ENCODE measurements around the gene TRIM33.
A peak's percentile ranks its signal among the peaks of the same experiment; 100 is the strongest.

Gene TRIM33

DNA sequence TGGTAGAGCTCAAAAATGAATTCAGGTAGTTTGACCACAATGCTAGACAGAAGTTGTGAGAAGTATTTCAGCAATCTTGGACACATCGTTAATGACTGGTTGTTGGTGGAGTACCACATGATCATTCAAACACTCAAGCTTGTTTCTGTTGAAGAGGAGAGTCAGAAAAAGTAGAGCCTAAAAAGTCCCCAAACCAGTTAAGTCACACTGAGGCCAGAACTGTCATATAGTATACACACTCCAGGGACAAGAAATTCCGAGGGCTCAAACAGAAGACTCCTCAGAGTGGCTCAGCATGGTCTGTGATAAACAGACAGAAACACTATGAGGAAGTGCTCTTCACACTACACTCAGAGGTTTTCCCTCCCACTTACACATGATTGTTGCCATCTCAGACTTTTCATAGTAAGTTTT, 5.8 kb downstream of the TRIM33 start:
- DNase-seq: peak; percentile 14 to 64 (median 46)
- POLR2A ChIA-PET: interaction anchor here (0.7 kb wide), 1 partner anchor 80 kb away, joined by 3 read pairs; no protein-coding TSS in a partner anchor
- no CpG with 5 or more reads among the region's 2 CpGs for WGBS (ENCODE audit: insufficient coverage)
- H3K27me3 ChIP-seq (replicated peaks in 2 of 5; ENCODE audit: control insufficient read depth in 4 of 5, insufficient read depth in 5 of 5, low read length in 4 of 5): no peaks in the 10 kb centered on the region
- no peaks in the 10 kb centered on the region for H3K9me3 ChIP-seq (ENCODE audit: control extremely low read depth in 1 of 5, control insufficient read depth in 4 of 5, insufficient read depth in 2 of 5, low read depth in 1 of 5, low read length in 4 of 5)
- peaks cover 0 to 15% (median 4%) of the 10 kb centered on the region in 4 experiments for H3K36me3 ChIP-seq (ENCODE audit: control insufficient read depth in 4 of 4, insufficient read depth in 4 of 4, low read length in 3 of 4)
- H3K4me1 ChIP-seq (ENCODE audit: control extremely low read depth in 1 of 4, control insufficient read depth in 4 of 4, insufficient read depth in 4 of 4, low read length in 3 of 4): peaks cover 9 to 39% (median 22%) of the 10 kb centered on the region in 4 experiments
- H3K27ac ChIP-seq (ENCODE audit: insufficient read depth in 1 of 2, low read depth in 1 of 2, low read length in 2 of 2, poor library complexity in 1 of 2, severe bottlenecking in 2 of 2): no peak overlapping the region
- CTCF ChIA-PET: no interaction called here
- H3K4me3 ChIP-seq (ENCODE audit: control insufficient read depth in 1 of 7, extremely low read depth in 1 of 7, insufficient read depth in 4 of 7, low read depth in 2 of 7, low read length in 6 of 7): no peak overlapping the region

DNA sequence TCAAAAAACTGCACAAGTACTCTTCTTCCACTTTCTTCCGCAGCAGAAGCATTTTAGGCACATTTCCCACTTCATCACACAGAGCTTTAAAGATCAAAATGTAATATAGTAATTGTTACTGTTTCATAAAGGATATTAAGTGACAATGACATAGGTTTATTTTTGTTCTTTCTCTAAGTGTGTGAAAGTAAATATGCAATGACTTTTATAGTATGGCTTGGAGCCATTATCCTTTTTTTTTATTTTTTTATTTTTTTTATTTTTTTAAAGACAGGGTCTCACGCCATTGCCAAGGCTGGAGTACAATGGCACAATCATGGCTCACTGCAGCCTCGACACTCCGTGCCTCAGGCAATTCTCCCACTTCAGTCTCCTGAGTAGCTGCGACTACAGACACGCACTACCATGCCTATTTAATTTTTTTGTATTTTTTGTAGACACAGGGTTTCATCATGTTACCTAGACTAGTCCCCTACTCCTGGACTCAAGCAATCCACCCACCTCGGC, 7.0 kb downstream of the TRIM33 start:
- WGBS (ENCODE audit: insufficient coverage): 100% methylated on average over 1 of the region's 7 CpGs
- Histone ChIP-seq H3K27ac (ENCODE audit: insufficient read depth in 1 of 2, low read depth in 1 of 2, low read length in 2 of 2, poor library complexity in 1 of 2, severe bottlenecking in 2 of 2) (no peak overlapping the region), H3K4me1 (ENCODE audit: control extremely low read depth in 1 of 4, control insufficient read depth in 4 of 4, insufficient read depth in 4 of 4, low read length in 3 of 4) (peaks cover 2 to 31% (median 13%) of the 10 kb centered on the region in 4 experiments), H3K9me3 (ENCODE audit: control extremely low read depth in 1 of 5, control insufficient read depth in 4 of 5, insufficient read depth in 2 of 5, low read depth in 1 of 5, low read length in 4 of 5) (no peaks in the 10 kb centered on the region), H3K36me3 (ENCODE audit: control insufficient read depth in 4 of 4, insufficient read depth in 4 of 4, low read length in 3 of 4) (peaks cover 0 to 15% (median 4%) of the 10 kb centered on the region in 4 experiments), H3K27me3 (replicated peaks in 2 of 5; ENCODE audit: control insufficient read depth in 4 of 5, insufficient read depth in 5 of 5, low read length in 4 of 5) (no peaks in the 10 kb centered on the region), H3K4me3 (ENCODE audit: control insufficient read depth in 1 of 7, extremely low read depth in 1 of 7, insufficient read depth in 4 of 7, low read depth in 2 of 7, low read length in 6 of 7) (no peak overlapping the region)
- DNase-seq: no peak
- ChIA-PET POLR2A (no interaction called here), CTCF (interaction anchor here (1.2 kb wide), 1 partner anchor 49 kb away, joined by 3 read pairs; no protein-coding TSS in a partner anchor)

DNA sequence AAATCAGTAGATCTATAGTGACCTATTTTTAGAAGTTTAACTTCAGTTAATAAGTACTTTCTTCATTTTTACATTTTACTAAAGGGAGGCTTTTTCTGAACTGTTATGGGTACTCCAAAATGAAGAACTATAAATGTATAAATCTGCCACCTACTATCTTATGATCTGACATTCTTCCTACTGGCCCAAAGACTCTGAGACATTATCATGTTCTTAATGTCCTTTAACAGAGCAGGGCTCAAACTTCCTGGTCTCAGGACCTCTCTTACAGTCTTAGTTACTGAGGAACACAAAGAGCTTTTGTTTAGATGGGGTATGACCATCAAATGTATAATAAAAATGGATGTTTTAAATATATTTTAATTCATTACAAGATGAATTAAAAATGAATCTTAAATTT, 8.9 kb downstream of the TRIM33 start:
- Histone ChIP-seq H3K27me3 (replicated peaks in 2 of 5; ENCODE audit: control insufficient read depth in 4 of 5, insufficient read depth in 5 of 5, low read length in 4 of 5) (no peaks in the 10 kb centered on the region), H3K36me3 (ENCODE audit: control insufficient read depth in 4 of 4, insufficient read depth in 4 of 4, low read length in 3 of 4) (peaks cover 0 to 13% (median 4%) of the 10 kb centered on the region in 4 experiments), H3K4me3 (ENCODE audit: control insufficient read depth in 1 of 7, extremely low read depth in 1 of 7, insufficient read depth in 4 of 7, low read depth in 2 of 7, low read length in 6 of 7) (no peak overlapping the region), H3K27ac (ENCODE audit: insufficient read depth in 1 of 2, low read depth in 1 of 2, low read length in 2 of 2, poor library complexity in 1 of 2, severe bottlenecking in 2 of 2) (no peak overlapping the region), H3K4me1 (ENCODE audit: control extremely low read depth in 1 of 4, control insufficient read depth in 4 of 4, insufficient read depth in 4 of 4, low read length in 3 of 4) (peaks cover 0 to 16% (median 4%) of the 10 kb centered on the region in 4 experiments), H3K9me3 (ENCODE audit: control extremely low read depth in 1 of 5, control insufficient read depth in 4 of 5, insufficient read depth in 2 of 5, low read depth in 1 of 5, low read length in 4 of 5) (no peaks in the 10 kb centered on the region)
- CTCF ChIA-PET: interaction anchor here (1.2 kb wide), 1 partner anchor 74 kb away, joined by 3 read pairs; no protein-coding TSS in a partner anchor
- POLR2A ChIA-PET: interaction anchor here (0.6 kb wide), 1 partner anchor 9 kb away, joined by 4 read pairs; the partner anchor contains the start of gene TRIM33
- no peak for DNase-seq

- H3K4me3 ChIP-seq (ENCODE audit: control insufficient read depth in 1 of 7, extremely low read depth in 1 of 7, insufficient read depth in 4 of 7, low read depth in 2 of 7, low read length in 6 of 7): no peak overlapping the region
- H3K27me3 ChIP-seq (replicated peaks in 2 of 5; ENCODE audit: control insufficient read depth in 4 of 5, insufficient read depth in 5 of 5, low read length in 4 of 5): no peaks in the 10 kb centered on the region
- DNase-seq: no peak
- H3K27ac ChIP-seq (ENCODE audit: insufficient read depth in 1 of 2, low read depth in 1 of 2, low read length in 2 of 2, poor library complexity in 1 of 2, severe bottlenecking in 2 of 2): no peak overlapping the region
- H3K9me3 ChIP-seq (ENCODE audit: control extremely low read depth in 1 of 5, control insufficient read depth in 4 of 5, insufficient read depth in 2 of 5, low read depth in 1 of 5, low read length in 4 of 5): no peaks in the 10 kb centered on the region
- H3K4me1 ChIP-seq (ENCODE audit: control extremely low read depth in 1 of 4, control insufficient read depth in 4 of 4, insufficient read depth in 4 of 4, low read length in 3 of 4): peaks cover 0 to 10% (median 3%) of the 10 kb centered on the region in 4 experiments
- peaks cover 0 to 3% (median 0%) of the 10 kb centered on the region in 4 experiments for H3K36me3 ChIP-seq (ENCODE audit: control insufficient read depth in 4 of 4, insufficient read depth in 4 of 4, low read length in 3 of 4)
- CTCF ChIA-PET: no interaction called here
- POLR2A ChIA-PET: interaction anchor here (0.7 kb wide), 1 partner anchor 196 kb away, joined by 3 read pairs; no protein-coding TSS in a partner anchor
These were observed 11.5 kb downstream of the TRIM33 start for GRCh38 chr1:114499478-114499877.

- WGBS (ENCODE audit: insufficient coverage): no CpG with 5 or more reads among the region's 1 CpG
- ChIA-PET CTCF (interaction anchor here (1.2 kb wide), 1 partner anchor 11 kb away, joined by 4 read pairs; no protein-coding TSS in a partner anchor), POLR2A (no interaction called here)
- Histone ChIP-seq H3K27ac (ENCODE audit: insufficient read depth in 1 of 2, low read depth in 1 of 2, low read length in 2 of 2, poor library complexity in 1 of 2, severe bottlenecking in 2 of 2) (no peak overlapping the region), H3K4me3 (ENCODE audit: control insufficient read depth in 1 of 7, extremely low read depth in 1 of 7, insufficient read depth in 4 of 7, low read depth in 2 of 7, low read length in 6 of 7) (no peak overlapping the region), H3K36me3 (ENCODE audit: control insufficient read depth in 4 of 4, insufficient read depth in 4 of 4, low read length in 3 of 4) (peaks cover 0 to 13% (median 8%) of the 10 kb centered on the region in 4 experiments), H3K4me1 (ENCODE audit: control extremely low read depth in 1 of 4, control insufficient read depth in 4 of 4, insufficient read depth in 4 of 4, low read length in 3 of 4) (peaks cover 0 to 7% (median 0%) of the 10 kb centered on the region in 4 experiments), H3K27me3 (replicated peaks in 2 of 5; ENCODE audit: control insufficient read depth in 4 of 5, insufficient read depth in 5 of 5, low read length in 4 of 5) (no peaks in the 10 kb centered on the region), H3K9me3 (ENCODE audit: control extremely low read depth in 1 of 5, control insufficient read depth in 4 of 5, insufficient read depth in 2 of 5, low read depth in 1 of 5, low read length in 4 of 5) (peaks cover 0 to 18% (median 7%) of the 10 kb centered on the region in 5 experiments)
- DNase-seq: no peak
These were observed 14.9 kb downstream of the TRIM33 start for GRCh38 chr1:114496089-114496488.

- Histone ChIP-seq H3K36me3 (ENCODE audit: control insufficient read depth in 4 of 4, insufficient read depth in 4 of 4, low read length in 3 of 4) (peaks cover 0 to 13% (median 8%) of the 10 kb centered on the region in 4 experiments), H3K4me1 (ENCODE audit: control extremely low read depth in 1 of 4, control insufficient read depth in 4 of 4, insufficient read depth in 4 of 4, low read length in 3 of 4) (peaks cover 0 to 7% (median 0%) of the 10 kb centered on the region in 4 experiments), H3K9me3 (ENCODE audit: control extremely low read depth in 1 of 5, control insufficient read depth in 4 of 5, insufficient read depth in 2 of 5, low read depth in 1 of 5, low read length in 4 of 5) (peaks cover 0 to 18% (median 7%) of the 10 kb centered on the region in 5 experiments), H3K27me3 (replicated peaks in 2 of 5; ENCODE audit: control insufficient read depth in 4 of 5, insufficient read depth in 5 of 5, low read length in 4 of 5) (no peaks in the 10 kb centered on the region), H3K27ac (ENCODE audit: insufficient read depth in 1 of 2, low read depth in 1 of 2, low read length in 2 of 2, poor library complexity in 1 of 2, severe bottlenecking in 2 of 2) (peak overlapping the region in 1 of 2 experiments; percentile 12), H3K4me3 (ENCODE audit: control insufficient read depth in 1 of 7, extremely low read depth in 1 of 7, insufficient read depth in 4 of 7, low read depth in 2 of 7, low read length in 6 of 7) (no peak overlapping the region)
- no CpG with 5 or more reads among the region's 2 CpGs for WGBS (ENCODE audit: insufficient coverage)
- DNase-seq: peak in 2 of 3 donors; percentile 41 to 54
- ChIA-PET POLR2A (no interaction called here), CTCF (interaction anchor here (1.2 kb wide), 1 partner anchor 12 kb away, joined by 4 read pairs; no protein-coding TSS in a partner anchor)
These were observed 15.5 kb downstream of the TRIM33 start for GRCh38 chr1:114495486-114495885.

DNA sequence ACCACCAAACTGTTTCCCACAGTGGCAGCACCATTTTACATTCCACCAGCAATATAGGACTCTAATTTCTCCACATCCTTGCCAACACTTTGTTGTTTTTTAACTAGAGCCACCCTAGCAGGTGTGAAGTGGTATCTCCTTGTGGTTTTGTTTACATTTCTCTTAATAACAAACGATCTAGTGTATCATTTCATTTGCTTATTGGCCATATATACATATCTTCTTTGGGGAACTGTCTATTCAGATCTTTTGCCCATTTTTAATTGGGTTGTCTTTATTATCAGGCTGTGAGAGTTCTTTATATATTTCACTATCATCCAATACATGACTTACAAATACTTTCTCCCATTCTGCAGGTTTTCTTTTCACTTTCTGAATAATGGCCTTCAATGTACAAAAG, 18.0 kb downstream of the TRIM33 start:
- no peak for DNase-seq
- Histone ChIP-seq H3K27me3 (replicated peaks in 2 of 5; ENCODE audit: control insufficient read depth in 4 of 5, insufficient read depth in 5 of 5, low read length in 4 of 5) (no peaks in the 10 kb centered on the region), H3K36me3 (ENCODE audit: control insufficient read depth in 4 of 4, insufficient read depth in 4 of 4, low read length in 3 of 4) (peaks cover 0 to 13% (median 8%) of the 10 kb centered on the region in 4 experiments), H3K9me3 (ENCODE audit: control extremely low read depth in 1 of 5, control insufficient read depth in 4 of 5, insufficient read depth in 2 of 5, low read depth in 1 of 5, low read length in 4 of 5) (peaks cover 1 to 18% (median 7%) of the 10 kb centered on the region in 5 experiments), H3K4me1 (ENCODE audit: control extremely low read depth in 1 of 4, control insufficient read depth in 4 of 4, insufficient read depth in 4 of 4, low read length in 3 of 4) (peaks cover 0 to 7% (median 0%) of the 10 kb centered on the region in 4 experiments), H3K4me3 (ENCODE audit: control insufficient read depth in 1 of 7, extremely low read depth in 1 of 7, insufficient read depth in 4 of 7, low read depth in 2 of 7, low read length in 6 of 7) (no peak overlapping the region), H3K27ac (ENCODE audit: insufficient read depth in 1 of 2, low read depth in 1 of 2, low read length in 2 of 2, poor library complexity in 1 of 2, severe bottlenecking in 2 of 2) (no peak overlapping the region)
- POLR2A ChIA-PET: no interaction called here
- WGBS (ENCODE audit: insufficient coverage): no CpG with 5 or more reads among the region's 1 CpG
- CTCF ChIA-PET: interaction anchor here (1.2 kb wide), 1 partner anchor 65 kb away, joined by 3 read pairs; no protein-coding TSS in a partner anchor

Measured in common myeloid progenitor, CD34-positive (primary cell).